PFSK-1 (cell line): ENCODE data around the gene PPP2R2B.

Experiments
- POLR2AphosphoS5 ChIP-seq: IDR thresholded peaks from 2 replicates; pipeline ENCODE4 v1.6.1; 2012; ENCODE audit warnings: low read depth, mild to moderate bottlenecking, control low read depth, low read length, moderate library complexity
- TAF1 ChIP-seq: IDR thresholded peaks from 2 replicates; pipeline ENCODE4 v1.6.1; 2012; ENCODE audit warnings: low read length, control low read depth, borderline replicate concordance; ENCODE audit not compliant: insufficient read depth

- no peak for TF ChIP-seq POLR2AphosphoS5
- no peak for TF ChIP-seq TAF1
Measured at GRCh38 chr5:146762830-146763229, 115.7 kb downstream of the PPP2R2B start.
